Ishikawa (cell line): Measurements from ENCODE around the gene CIITA.

Source experiments
- CEBPB ChIP-seq: IDR thresholded peaks from 2 replicates; pipeline ENCODE4 v1.6.1; 2012
- CREB1 ChIP-seq: IDR thresholded peaks from 2 replicates; pipeline ENCODE4 v1.6.1; 2012; ENCODE audit warnings: low read depth
- EGR1 ChIP-seq: IDR thresholded peaks from 2 replicates; pipeline ENCODE4 v1.6.1; 2012
- EP300 ChIP-seq: IDR thresholded peaks from 2 replicates; pipeline ENCODE4 v1.6.1; 2012; ENCODE audit warnings: borderline replicate concordance
- FOXM1 ChIP-seq: IDR thresholded peaks from 2 replicates; pipeline ENCODE4 v1.6.1; 2012; ENCODE audit warnings: low read depth, borderline replicate concordance
- NFIC ChIP-seq: IDR thresholded peaks from 2 replicates; pipeline ENCODE4 v1.6.1; 2012
- RAD21 ChIP-seq: IDR thresholded peaks from 2 replicates; pipeline ENCODE4 v1.6.1; 2012; ENCODE audit warnings: low read depth
- TAF1 ChIP-seq: IDR thresholded peaks from 2 replicates; pipeline ENCODE4 v1.6.1; 2012; ENCODE audit warnings: low read depth, mild to moderate bottlenecking
- TCF12 ChIP-seq: IDR thresholded peaks from 2 replicates; pipeline ENCODE4 v1.6.1; 2012; ENCODE audit warnings: low read depth
- TEAD4 ChIP-seq: IDR thresholded peaks from 2 replicates; pipeline ENCODE4 v1.6.1; 2012
- USF1 ChIP-seq: IDR thresholded peaks from 2 replicates; pipeline ENCODE4 v1.6.1; 2012
- YY1 ChIP-seq: IDR thresholded peaks from 2 replicates; pipeline ENCODE4 v1.6.1; 2012; ENCODE audit warnings: low read depth
- ZBTB7A ChIP-seq: IDR thresholded peaks from 2 replicates; pipeline ENCODE4 v1.6.1; 2012; ENCODE audit warnings: low read depth
- TF ChIP-seq, protein P1 (sequence below): IDR thresholded peaks from 2 replicates; pipeline ENCODE4 v1.6.1; 2012
- TF ChIP-seq, protein P2 (sequence below): IDR thresholded peaks from 2 replicates; pipeline ENCODE4 v1.6.1; 2012; ENCODE audit warnings: low read depth, mild to moderate bottlenecking

The CIITA gene

GRCh38 chr16:10849736-10850477 is 27.1 kb upstream of the CIITA start:
- TF ChIP-seq TCF12 (no peak), ZBTB7A (no peak), YY1 (no peak), FOXM1 (no peak)
- TF ChIP-seq, protein P1, sequence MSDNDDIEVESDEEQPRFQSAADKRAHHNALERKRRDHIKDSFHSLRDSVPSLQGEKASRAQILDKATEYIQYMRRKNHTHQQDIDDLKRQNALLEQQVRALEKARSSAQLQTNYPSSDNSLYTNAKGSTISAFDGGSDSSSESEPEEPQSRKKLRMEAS, result no peak

GRCh38 chr16:10850478-10850850 is 26.5 kb upstream of the CIITA start:
- TF ChIP-seq ZBTB7A, result no peak

- TF ChIP-seq TCF12 (no peak), USF1 (no peak)
- TF ChIP-seq, protein P1, result no peak
Measured at GRCh38 chr16:10851512-10851911, 25.5 kb upstream of the CIITA start.

- TF ChIP-seq FOXM1 (no peak), ZBTB7A (no peak), CEBPB (no peak), YY1 (no peak), EP300 (no peak), NFIC (no peak), TEAD4 (no peak), USF1 (no peak), EGR1 (no peak), RAD21 (no peak), TAF1 (no peak)
Measured at GRCh38 chr16:10852286-10852685, 24.7 kb upstream of the CIITA start.

DNA sequence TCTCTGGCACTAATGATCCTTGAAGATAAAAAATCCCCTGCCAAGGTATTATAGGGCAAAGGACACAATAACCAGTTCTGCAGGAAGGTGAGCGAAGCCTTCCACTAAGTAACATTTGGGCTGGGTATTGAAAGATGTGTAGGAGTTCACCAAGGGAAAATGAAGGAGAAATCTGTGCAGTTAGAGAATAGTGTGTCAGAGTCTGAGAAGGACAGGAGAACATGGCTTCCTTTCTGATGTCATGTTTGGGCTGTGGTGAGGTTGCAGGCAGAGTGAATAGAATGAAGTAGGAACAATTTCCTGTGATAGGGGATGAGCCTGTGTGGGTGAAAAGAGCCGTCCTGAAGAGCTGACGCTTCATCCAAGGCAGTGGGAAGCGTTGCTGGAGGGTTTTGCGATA is 24.1 kb upstream of the CIITA start:
- TF ChIP-seq TAF1 (no peak), RAD21 (no peak), FOXM1 (no peak), NFIC (no peak), TEAD4 (no peak), TCF12 (no peak), EP300 (no peak), CEBPB (no peak), EGR1 (no peak), CREB1 (no peak), USF1 (no peak), ZBTB7A (no peak), YY1 (no peak)
- TF ChIP-seq, protein P1, result no peak
- TF ChIP-seq, protein P2, sequence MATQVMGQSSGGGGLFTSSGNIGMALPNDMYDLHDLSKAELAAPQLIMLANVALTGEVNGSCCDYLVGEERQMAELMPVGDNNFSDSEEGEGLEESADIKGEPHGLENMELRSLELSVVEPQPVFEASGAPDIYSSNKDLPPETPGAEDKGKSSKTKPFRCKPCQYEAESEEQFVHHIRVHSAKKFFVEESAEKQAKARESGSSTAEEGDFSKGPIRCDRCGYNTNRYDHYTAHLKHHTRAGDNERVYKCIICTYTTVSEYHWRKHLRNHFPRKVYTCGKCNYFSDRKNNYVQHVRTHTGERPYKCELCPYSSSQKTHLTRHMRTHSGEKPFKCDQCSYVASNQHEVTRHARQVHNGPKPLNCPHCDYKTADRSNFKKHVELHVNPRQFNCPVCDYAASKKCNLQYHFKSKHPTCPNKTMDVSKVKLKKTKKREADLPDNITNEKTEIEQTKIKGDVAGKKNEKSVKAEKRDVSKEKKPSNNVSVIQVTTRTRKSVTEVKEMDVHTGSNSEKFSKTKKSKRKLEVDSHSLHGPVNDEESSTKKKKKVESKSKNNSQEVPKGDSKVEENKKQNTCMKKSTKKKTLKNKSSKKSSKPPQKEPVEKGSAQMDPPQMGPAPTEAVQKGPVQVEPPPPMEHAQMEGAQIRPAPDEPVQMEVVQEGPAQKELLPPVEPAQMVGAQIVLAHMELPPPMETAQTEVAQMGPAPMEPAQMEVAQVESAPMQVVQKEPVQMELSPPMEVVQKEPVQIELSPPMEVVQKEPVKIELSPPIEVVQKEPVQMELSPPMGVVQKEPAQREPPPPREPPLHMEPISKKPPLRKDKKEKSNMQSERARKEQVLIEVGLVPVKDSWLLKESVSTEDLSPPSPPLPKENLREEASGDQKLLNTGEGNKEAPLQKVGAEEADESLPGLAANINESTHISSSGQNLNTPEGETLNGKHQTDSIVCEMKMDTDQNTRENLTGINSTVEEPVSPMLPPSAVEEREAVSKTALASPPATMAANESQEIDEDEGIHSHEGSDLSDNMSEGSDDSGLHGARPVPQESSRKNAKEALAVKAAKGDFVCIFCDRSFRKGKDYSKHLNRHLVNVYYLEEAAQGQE, result no peak

GRCh38 chr16:10856042-10856441 is 21.0 kb upstream of the CIITA start:
- TF ChIP-seq TEAD4 (no peak), RAD21 (no peak), EP300 (no peak), TCF12 (no peak), FOXM1 (no peak), ZBTB7A (no peak), CEBPB (no peak), YY1 (no peak), EGR1 (no peak)
- TF ChIP-seq, protein P2, result no peak
- TF ChIP-seq, protein P1, result no peak
